HepG2 (cell line): ENCODE data around the gene PRADC1. TPM values are rescaled to one million over a fixed set of nuclear protein-coding genes. Genes with fewer than 3 reads are reported as not detected.
A peak's percentile ranks its signal among the peaks of the same experiment; 100 is the strongest.

Source experiments
- ATAC-seq: fragments of 200-7000 bp; cut with Tn5 transposase; 3 replicates; pipeline ENCODE4 v1.9.1; 2020; ENCODE audit warnings: mild to moderate bottlenecking, moderate library complexity
- BruUV-seq: library from RNA; stranded (reverse); fragments of 400-500 nt; replicated peaks from 2 replicates; lab custom pipeline; 2021; lab: Mats Ljungman, UMichigan
- CTCF ChIA-PET: fragments of 300-600 bp; formaldehyde crosslinking; extraction: SDS; loops from one replicate; lab custom pipeline; 2021; ENCODE audit warnings: low total read pairs, inconsistent platforms, low intra/inter-chr PET ratio; lab: Yijun Ruan, JAX
- POLR2A ChIA-PET: fragments of 350-600 bp; sonication (Branson Sonifier 250); formaldehyde crosslinking; loops from one replicate; lab custom pipeline; 2020; ENCODE audit warnings: antibody characterized with exemption, inconsistent platforms; lab: Yijun Ruan, JAX
- DNase-seq: peaks from one replicate; pipeline ENCODE4 v3.0.0-alpha.2; 2015; ENCODE audit warnings: low spot score
- FAIRE-seq: peaks from 3 replicates; lab custom pipeline; 2011; peaks lifted over from hg19 to GRCh38; lab: Jason Lieb, UNC
- H2AFZ ChIP-seq: one replicate; pipeline ENCODE4 v1.6.1; 2011; ENCODE audit warnings: low read length, inconsistent platforms
- H3K27ac ChIP-seq: fragments of 300-600 bp; 3 replicates; pipeline ENCODE4 v1.8.0; 2011; ENCODE audit warnings: mixed run types, mild to moderate bottlenecking, mixed read lengths, low read length, inconsistent platforms; ENCODE audit not compliant: insufficient read depth; ENCODE audit errors: extremely low read length
- H3K27me3 ChIP-seq, 2 experiments: fragments of 200-600 bp in 1 of 2; 2 replicates in 1 of 2; 3 replicates in 1 of 2; pipeline versions ENCODE4 v1.6.0 to v1.8.0; 2011; ENCODE audit warnings: low read length in 2 of 2, mild to moderate bottlenecking in 2 of 2, moderate library complexity in 2 of 2, inconsistent platforms in 1 of 2; ENCODE audit not compliant: insufficient read depth in 2 of 2, control insufficient read depth in 1 of 2
- H3K36me3 ChIP-seq, 2 experiments: fragments of 200-600 bp in 1 of 2; replicated peaks in 1 of 2; 2 replicates in 1 of 2; 3 replicates in 1 of 2; pipeline versions ENCODE4 v1.5.1 to v1.8.0; 2011; ENCODE audit warnings: low read length in 2 of 2, inconsistent platforms in 1 of 2; ENCODE audit not compliant: insufficient read depth in 2 of 2, control insufficient read depth in 1 of 2
- H3K4me1 ChIP-seq: 2 replicates; pipeline ENCODE4 v1.5.1; 2012; ENCODE audit warnings: low read length, inconsistent platforms; ENCODE audit not compliant: insufficient read depth
- H3K4me2 ChIP-seq: 2 replicates; pipeline ENCODE4 v1.6.0; 2011; ENCODE audit warnings: low read depth, low read length, inconsistent platforms
- H3K4me3 ChIP-seq, 3 experiments: fragments of 200-600 bp in 1 of 3; sonication (generic), shearing (Covaris generic) in 1 of 3; replicated peaks in 1 of 3; 2 replicates each; pipeline ENCODE4 v1.5.1; 2011 to 2016; ENCODE audit warnings: low read length in 3 of 3, inconsistent platforms in 2 of 3, low read depth in 2 of 3, mild to moderate bottlenecking in 2 of 3, control low read depth in 1 of 3, mixed read lengths in 1 of 3; ENCODE audit not compliant: insufficient read depth in 1 of 3
- H3K79me2 ChIP-seq: one replicate; pipeline ENCODE4 v1.6.1; 2011; ENCODE audit warnings: low read length, inconsistent platforms; ENCODE audit not compliant: insufficient read depth
- H3K9ac ChIP-seq: 2 replicates; pipeline ENCODE4 v1.6.0; 2011; ENCODE audit warnings: mild to moderate bottlenecking, low read depth, low read length, inconsistent platforms; ENCODE audit not compliant: insufficient read depth
- H3K9me3 ChIP-seq: 2 replicates; pipeline ENCODE4 v1.5.1; 2012; ENCODE audit warnings: mild to moderate bottlenecking, low read length
- H4K20me1 ChIP-seq: 2 replicates; pipeline ENCODE4 v1.6.0; 2011; ENCODE audit warnings: inconsistent platforms, mild to moderate bottlenecking, low read length, moderate library complexity; ENCODE audit not compliant: insufficient read depth
- ATAD3A ChIP-seq: sonication (generic); formaldehyde crosslinking; IDR thresholded peaks from 2 replicates; pipeline ENCODE4 v1.4.0; 2020; ENCODE audit warnings: missing genetic modification reagents
- EEA1 ChIP-seq: sonication (generic); formaldehyde crosslinking; IDR thresholded peaks from 2 replicates; pipeline ENCODE4 v1.5.1; 2020; ENCODE audit warnings: mild to moderate bottlenecking, missing genetic modification reagents, borderline replicate concordance
- HMG20B ChIP-seq: conservative IDR thresholded peaks from 2 replicates; pipeline ENCODE4 v1.6.1; 2016; ENCODE audit warnings: missing genetic modification reagents, missing compliant biosample characterization
- IRF9 ChIP-seq: sonication (generic); formaldehyde crosslinking; IDR thresholded peaks from 2 replicates; pipeline ENCODE4 v1.8.0; 2022; ENCODE audit warnings: missing genetic modification reagents, mild to moderate bottlenecking, borderline replicate concordance
- KLF13 ChIP-seq: sonication (generic); formaldehyde crosslinking; IDR thresholded peaks from 2 replicates; pipeline ENCODE4 v1.4.0; 2020; ENCODE audit warnings: mild to moderate bottlenecking, missing genetic modification reagents
- MBD4 ChIP-seq: IDR thresholded peaks from 2 replicates; pipeline ENCODE4 v1.6.1; 2012; ENCODE audit warnings: low read length, inconsistent platforms, borderline replicate concordance
- NFYB ChIP-seq: sonication (generic); formaldehyde crosslinking; IDR thresholded peaks from 2 replicates; pipeline ENCODE4 v1.4.0; 2020; ENCODE audit warnings: missing genetic modification reagents
- SCMH1 ChIP-seq: sonication (generic); formaldehyde crosslinking; IDR thresholded peaks from 2 replicates; pipeline ENCODE4 v1.9.0; 2021; ENCODE audit warnings: missing genetic modification reagents, mild to moderate bottlenecking, borderline replicate concordance
- SPEN ChIP-seq: sonication (generic); formaldehyde crosslinking; IDR thresholded peaks from 2 replicates; pipeline ENCODE4 v1.5.1; 2020; ENCODE audit warnings: low read depth, mild to moderate bottlenecking, missing genetic modification reagents
- TRIM22 ChIP-seq: fragments of 450-650 bp; IDR thresholded peaks from 2 replicates; pipeline ENCODE4 v1.6.1; 2017
- YEATS2 ChIP-seq: sonication (generic); formaldehyde crosslinking; IDR thresholded peaks from 2 replicates; pipeline ENCODE4 v1.4.0; 2020; ENCODE audit warnings: missing genetic modification reagents, borderline replicate concordance
- ZNF232 ChIP-seq: sonication (generic); formaldehyde crosslinking; IDR thresholded peaks from 2 replicates; pipeline ENCODE4 v1.4.0; 2020; ENCODE audit warnings: missing genetic modification reagents, borderline replicate concordance
- ZNF253 ChIP-seq: sonication (generic); formaldehyde crosslinking; IDR thresholded peaks from 2 replicates; pipeline ENCODE4 v1.8.0; 2022; ENCODE audit warnings: mild to moderate bottlenecking, missing genetic modification reagents, borderline replicate concordance
- ZNF652 ChIP-seq: IDR thresholded peaks from 2 replicates; pipeline ENCODE4 v1.6.1; 2016; ENCODE audit warnings: low read depth, borderline replicate concordance
- WGBS: methylation state at CpG from one replicate; pipeline ENCODE4 v1.1.6; 2017; ENCODE audit warnings: low lambda C conversion rate; 5-methylcytosine and 5-hydroxymethylcytosine counted together
- in situ Hi-C: cut with HindIII; loops from 2 replicates; pipeline ENCODE4 v1.10.0; 2017; ENCODE audit warnings: low pct_unique_long_range_greater_than_20kb; ENCODE audit not compliant: extremely low pct_ligation_motif_present
- intact Hi-C: fragments of 100-400 bp; cut with micrococcal nuclease; formaldehyde crosslinking; loops from one replicate; pipeline ENCODE4 v1.10.0; 2022; ENCODE audit not compliant: unreplicated experiment
- polyA plus RNA-seq, 8 experiments: library from polyadenylated mRNA; depleted of rRNA in 3 of 8; stranded (reverse) in 7 of 8; unstranded in 1 of 8; fragments of >200 nt; fragmentation: Illumina TruSeq in 4 of 8; extraction: Trizol in 4 of 8; gene quantifications; 2 replicates each; pipeline versions ENCODE4 v1.2.1 to v1.2.3, GENCODE V29; 2011 to 2016; ENCODE audit warnings: low read depth in 4 of 8, missing spikeins in 1 of 8, mixed read lengths in 1 of 8; ENCODE audit not compliant: insufficient read depth in 1 of 8
- total RNA-seq, 5 experiments: library from RNA; depleted of rRNA; stranded (reverse); fragments of >200 nt; fragmentation: Illumina TruSeq; extraction: Trizol; gene quantifications; 2 replicates each; pipeline ENCODE4 v1.2.3, GENCODE V29; 2016; ENCODE audit warnings: low read depth in 1 of 5
- TF ChIP-seq, protein P1 (sequence below), 2 experiments: sonication (generic) in 1 of 2; formaldehyde crosslinking in 1 of 2; IDR thresholded peaks; 2 replicates each; pipeline versions ENCODE4 v1.6.1 to v1.9.0; 2014 to 2022; ENCODE audit warnings: antibody characterized with exemption in 1 of 2, borderline replicate concordance in 1 of 2, inconsistent platforms in 1 of 2, low read depth in 1 of 2, missing genetic modification reagents in 1 of 2

The PRADC1 gene
- total and polyA plus RNA-seq, 2 of the 13 experiments (the other 11 are each of a cell fraction or from before 2014, with no cell fraction given), result 12.1 to 37.2 TPM

DNA sequence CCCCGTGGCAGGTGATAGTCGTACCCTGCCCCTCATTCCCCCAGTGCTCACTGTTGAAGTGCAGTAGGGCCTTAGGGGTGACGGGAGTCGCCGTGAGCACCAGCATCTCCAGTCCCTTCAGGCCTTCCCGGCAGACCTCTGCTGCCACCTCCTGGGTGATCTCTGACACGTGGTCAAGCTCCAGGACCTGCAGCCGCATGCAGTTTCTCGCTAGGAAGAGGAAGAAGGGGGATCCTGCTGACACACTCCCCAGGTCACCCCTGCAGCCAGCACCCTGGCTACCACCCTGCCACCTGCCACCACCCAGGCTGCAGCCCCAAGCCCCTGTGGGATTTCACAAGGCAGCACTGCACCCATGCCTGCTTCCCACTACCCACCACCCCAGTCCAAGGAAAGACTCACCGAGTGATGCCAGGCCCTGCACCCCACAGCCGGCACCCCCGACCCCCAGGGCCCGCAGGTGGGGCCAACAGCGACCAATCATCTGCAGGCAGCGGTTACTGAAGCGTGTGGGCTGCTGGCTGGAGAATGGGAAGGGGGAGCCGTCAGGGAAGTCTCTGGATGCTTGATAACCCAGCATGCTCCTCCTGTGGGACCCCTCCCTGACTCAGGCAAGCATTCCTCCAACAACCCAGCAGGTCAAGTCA is 27.4 kb upstream of the PRADC1 start:
- no peaks in the 10 kb centered on the region for H3K9me3 ChIP-seq
- no peak overlapping the region for H3K9ac ChIP-seq
- H3K4me1 ChIP-seq, result peaks cover 51% of the 10 kb centered on the region
- H3K4me3 ChIP-seq, result no peak overlapping the region
- DNase-seq, result peak; percentile 72
- intact Hi-C loops, result loop anchor here (1.0 to 5.0 kb wide), 3 partner anchors 47 to 98 kb away; no protein-coding TSS in a partner anchor
- BruUV-seq, result no TSS peak
- no peaks in the 10 kb centered on the region for H3K79me2 ChIP-seq
- 0 out of 2 replicates have a peak overlapping the region, but pooled peaks have one; percentile 3 for H3K4me2 ChIP-seq
- H3K36me3 ChIP-seq, result peaks cover 2 to 10% of the 10 kb centered on the region in 2 experiments; a peak in 4 of 5 replicates
- H2AFZ ChIP-seq, result no peak overlapping the region
- no peaks in the 10 kb centered on the region for H4K20me1 ChIP-seq
- H3K27ac ChIP-seq, result no peak overlapping the region
- H3K27me3 ChIP-seq, result no peaks in the 10 kb centered on the region
- WGBS, result 28% methylated on average over 7 of the region's 17 CpGs
- ChIA-PET CTCF (interaction anchor here (0.8 to 1.7 kb wide), 3 partner anchors 83 to 367 kb away, joined by 3 to 8 read pairs (median 4); no protein-coding TSS in a partner anchor), POLR2A (interaction anchor here (0.6 to 2.1 kb wide), 5 partner anchors 11 to 47 kb away, joined by 3 to 6 read pairs (median 4); partner anchors contain the start of genes CCT7, PRADC1 and SMYD5)
- ATAC-seq, result peak; percentile 65
- in situ Hi-C loops, result no loop called here
- peak; percentile 98 for FAIRE-seq
- TF ChIP-seq EEA1 (CRISPR knock-in tag) (no peak), ATAD3A (CRISPR knock-in tag) (no peak), NFYB (CRISPR knock-in tag) (no peak), SPEN (CRISPR knock-in tag) (no peak), MBD4 (no peak), HMG20B (no peak), ZNF652 (CRISPR knock-in tag) (no peak), IRF9 (no peak), ZNF232 (CRISPR knock-in tag) (no peak), YEATS2 (no peak), TRIM22 (no peak), ZNF253 (no peak), KLF13 (CRISPR knock-in tag) (0 out of 2 replicates have a peak, but pooled peaks have one; percentile 26), SCMH1 (CRISPR knock-in tag) (no peak)
- TF ChIP-seq, protein P1, sequence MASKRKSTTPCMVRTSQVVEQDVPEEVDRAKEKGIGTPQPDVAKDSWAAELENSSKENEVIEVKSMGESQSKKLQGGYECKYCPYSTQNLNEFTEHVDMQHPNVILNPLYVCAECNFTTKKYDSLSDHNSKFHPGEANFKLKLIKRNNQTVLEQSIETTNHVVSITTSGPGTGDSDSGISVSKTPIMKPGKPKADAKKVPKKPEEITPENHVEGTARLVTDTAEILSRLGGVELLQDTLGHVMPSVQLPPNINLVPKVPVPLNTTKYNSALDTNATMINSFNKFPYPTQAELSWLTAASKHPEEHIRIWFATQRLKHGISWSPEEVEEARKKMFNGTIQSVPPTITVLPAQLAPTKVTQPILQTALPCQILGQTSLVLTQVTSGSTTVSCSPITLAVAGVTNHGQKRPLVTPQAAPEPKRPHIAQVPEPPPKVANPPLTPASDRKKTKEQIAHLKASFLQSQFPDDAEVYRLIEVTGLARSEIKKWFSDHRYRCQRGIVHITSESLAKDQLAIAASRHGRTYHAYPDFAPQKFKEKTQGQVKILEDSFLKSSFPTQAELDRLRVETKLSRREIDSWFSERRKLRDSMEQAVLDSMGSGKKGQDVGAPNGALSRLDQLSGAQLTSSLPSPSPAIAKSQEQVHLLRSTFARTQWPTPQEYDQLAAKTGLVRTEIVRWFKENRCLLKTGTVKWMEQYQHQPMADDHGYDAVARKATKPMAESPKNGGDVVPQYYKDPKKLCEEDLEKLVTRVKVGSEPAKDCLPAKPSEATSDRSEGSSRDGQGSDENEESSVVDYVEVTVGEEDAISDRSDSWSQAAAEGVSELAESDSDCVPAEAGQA (IDR thresholded peaks at IDR 0.05; ENCODE audit: low read depth), result no peak
- TF ChIP-seq, protein P1 (CRISPR knock-in tag; IDR thresholded peaks at IDR 0.05; ENCODE audit: borderline replicate concordance), result no peak
